ENCODE results near the gene NME3. TPM values are rescaled to one million over a fixed set of nuclear protein-coding genes. Genes with fewer than 3 reads are reported as not detected.

NME3 gene
- total and polyA plus RNA-seq, 9 of the 15 experiments (the other 6 are each of a cell fraction or from before 2014, with no cell fraction given), result 0.68 to 76.3 (median 11.5) TPM

DNA sequence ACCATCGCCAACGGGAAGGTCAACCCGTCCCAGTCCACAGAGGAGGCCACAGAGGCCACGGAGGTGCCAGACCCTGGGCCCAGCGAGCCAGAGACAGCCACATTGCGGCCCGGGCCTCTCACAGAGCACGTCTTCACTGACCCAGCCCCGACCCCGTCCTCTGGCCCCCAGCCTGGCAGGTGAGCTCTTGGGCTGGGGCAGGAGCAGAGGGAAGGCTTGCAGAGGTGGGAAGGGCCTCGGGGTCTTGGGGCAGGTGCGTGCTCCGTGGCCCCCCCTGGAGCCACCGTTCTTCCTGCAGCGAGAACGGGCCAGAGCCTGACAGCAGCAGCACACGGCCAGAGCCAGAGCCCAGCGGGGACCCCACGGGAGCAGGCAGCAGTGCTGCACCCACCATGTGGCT lies 5.1 kb downstream of the NME3 start:
- no TSS peak for BruUV-seq (replicated peaks)
- in situ Hi-C loops (cut with MboI), result no loop called here
- 95% methylated on average over 10 of the region's 19 CpGs for WGBS (ENCODE audit: insufficient coverage, low coverage, missing lambda C conversion rate)
- no peak for ATAC-seq
- intact Hi-C loops (cut with micrococcal nuclease), result no loop called here
- TF ChIP-seq TAF1 (IDR thresholded peaks at IDR 0.05; ENCODE audit: control insufficient read depth, extremely low read depth, insufficient read depth, low read length, severe bottlenecking) (no peak), POLR2G (IDR thresholded peaks at IDR 0.05; ENCODE audit: low read depth, low read length) (peak; percentile 15; the same call in 1 of the 2 replicates)
- TF ChIP-seq, protein P1, sequence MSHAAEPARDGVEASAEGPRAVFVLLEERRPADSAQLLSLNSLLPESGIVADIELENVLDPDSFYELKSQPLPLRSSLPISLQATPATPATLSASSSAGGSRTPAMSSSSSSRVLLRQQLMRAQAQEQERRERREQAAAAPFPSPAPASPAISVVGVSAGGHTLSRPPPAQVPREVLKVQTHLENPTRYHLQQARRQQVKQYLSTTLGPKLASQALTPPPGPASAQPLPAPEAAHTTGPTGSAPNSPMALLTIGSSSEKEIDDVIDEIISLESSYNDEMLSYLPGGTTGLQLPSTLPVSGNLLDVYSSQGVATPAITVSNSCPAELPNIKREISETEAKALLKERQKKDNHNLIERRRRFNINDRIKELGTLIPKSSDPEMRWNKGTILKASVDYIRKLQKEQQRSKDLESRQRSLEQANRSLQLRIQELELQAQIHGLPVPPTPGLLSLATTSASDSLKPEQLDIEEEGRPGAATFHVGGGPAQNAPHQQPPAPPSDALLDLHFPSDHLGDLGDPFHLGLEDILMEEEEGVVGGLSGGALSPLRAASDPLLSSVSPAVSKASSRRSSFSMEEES (CRISPR knock-in tag; IDR thresholded peaks at IDR 0.05), result no peak
- TF ChIP-seq, protein P2, sequence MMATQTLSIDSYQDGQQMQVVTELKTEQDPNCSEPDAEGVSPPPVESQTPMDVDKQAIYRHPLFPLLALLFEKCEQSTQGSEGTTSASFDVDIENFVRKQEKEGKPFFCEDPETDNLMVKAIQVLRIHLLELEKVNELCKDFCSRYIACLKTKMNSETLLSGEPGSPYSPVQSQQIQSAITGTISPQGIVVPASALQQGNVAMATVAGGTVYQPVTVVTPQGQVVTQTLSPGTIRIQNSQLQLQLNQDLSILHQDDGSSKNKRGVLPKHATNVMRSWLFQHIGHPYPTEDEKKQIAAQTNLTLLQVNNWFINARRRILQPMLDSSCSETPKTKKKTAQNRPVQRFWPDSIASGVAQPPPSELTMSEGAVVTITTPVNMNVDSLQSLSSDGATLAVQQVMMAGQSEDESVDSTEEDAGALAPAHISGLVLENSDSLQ (IDR thresholded peaks at IDR 0.05), result no peak
- TF ChIP-seq, protein P3, sequence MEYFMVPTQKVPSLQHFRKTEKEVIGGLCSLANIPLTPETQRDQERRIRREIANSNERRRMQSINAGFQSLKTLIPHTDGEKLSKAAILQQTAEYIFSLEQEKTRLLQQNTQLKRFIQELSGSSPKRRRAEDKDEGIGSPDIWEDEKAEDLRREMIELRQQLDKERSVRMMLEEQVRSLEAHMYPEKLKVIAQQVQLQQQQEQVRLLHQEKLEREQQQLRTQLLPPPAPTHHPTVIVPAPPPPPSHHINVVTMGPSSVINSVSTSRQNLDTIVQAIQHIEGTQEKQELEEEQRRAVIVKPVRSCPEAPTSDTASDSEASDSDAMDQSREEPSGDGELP (CRISPR knock-in tag; IDR thresholded peaks at IDR 0.05; ENCODE audit: borderline replicate concordance), result no peak
- Histone ChIP-seq H3K9me1 (ENCODE audit: control insufficient read depth, insufficient read depth, low read length) (no peaks in the 10 kb centered on the region), H3K9me3 (replicated peaks; ENCODE audit: control insufficient read depth, insufficient read depth, low read depth, low read length) (no peaks in the 10 kb centered on the region), H3K4me3 (no peak overlapping the region), H3K4me2 (ENCODE audit: insufficient read depth, low read length) (no peak overlapping the region), H3K27me3 (ENCODE audit: control insufficient read depth in 2 of 2, insufficient read depth in 2 of 2, low read length in 2 of 2) (no peaks in the 10 kb centered on the region), H2AFZ (ENCODE audit: low read depth, low read length) (no peak overlapping the region), H4K20me1 (replicated peaks; ENCODE audit: control insufficient read depth, insufficient read depth, low read length) (0 out of 2 replicates have a peak, but pooled peaks cover 4% of the 10 kb centered on the region), H3K4me1 (replicated peaks in 1 of 2; ENCODE audit: control insufficient read depth in 2 of 2, insufficient read depth in 2 of 2, low read length in 2 of 2) (peaks cover 16 to 92% of the 10 kb centered on the region in 2 experiments; a peak in 4 of 5 replicates), H3K9ac (ENCODE audit: insufficient read depth in 1 of 2, low read depth in 2 of 2, low read length in 2 of 2) (no peak overlapping the region), H3K79me2 (ENCODE audit: control insufficient read depth, insufficient read depth, low read length) (peaks cover 14% of the 10 kb centered on the region), H3K27ac (ENCODE audit: extremely low read depth, low read depth, low read length) (no peak overlapping the region), H3K36me3 (ENCODE audit: control insufficient read depth, insufficient read depth, low read length) (peaks cover 87% of the 10 kb centered on the region; the same call in 2 of the 3 replicates)
- no peak for DNase-seq (ENCODE audit: extremely low read depth in 1 of 4, low spot score in 3 of 4)
- no peak for FAIRE-seq
- ChIA-PET CTCF (ENCODE audit: low intra/inter-chr PET ratio) (no interaction called here), POLR2A (interaction anchor here (0.7 to 0.8 kb wide), 2 partner anchors 7 to 14 kb away, joined by 3 to 4 read pairs; no protein-coding TSS in a partner anchor)
